Body of pancreas (tissue), 4 donors: ENCODE data around the gene CFAP70. TPM values are rescaled to one million over a fixed set of nuclear protein-coding genes. Genes with fewer than 3 reads are reported as not detected.

Experiments
- ATAC-seq: fragments of 150-250 bp; one replicate; pipeline ENCODE4 v1.9.1; 2016
- DNase-seq, 4 donors: peaks; one replicate each; pipeline ENCODE4 v3.0.0-alpha.2; 2019
- H3K27ac ChIP-seq, 4 donors: fragments of 200-600 bp; sonication (generic); 1 replicate in 3 of 4; 2 replicates in 1 of 4; pipeline versions ENCODE4 v1.5.1 to v1.6.1; 2016 to 2019; ENCODE audit warnings: mild to moderate bottlenecking in 1 of 4, mixed read lengths in 1 of 4, moderate library complexity in 1 of 4
- H3K27me3 ChIP-seq, 2 donors: fragments of 200-600 bp; sonication (generic); one replicate each; pipeline ENCODE4 v1.6.0; 2016; ENCODE audit warnings: mild to moderate bottlenecking in 1 of 2
- H3K36me3 ChIP-seq, 2 donors: fragments of 200-600 bp; sonication (generic); replicated peaks in 1 of 2; 2 replicates each; pipeline ENCODE4 v1.5.1; 2016; ENCODE audit warnings: low read depth in 2 of 2; ENCODE audit not compliant: insufficient read depth in 1 of 2
- H3K4me1 ChIP-seq: fragments of 200-600 bp; sonication (generic); one replicate; pipeline ENCODE4 v1.6.0; 2016
- H3K4me3 ChIP-seq, 2 donors: fragments of 200-600 bp; sonication (generic); 1 replicate in 1 of 2; 2 replicates in 1 of 2; pipeline ENCODE4 v1.5.1; 2016 to 2019
- H3K9me3 ChIP-seq, 3 donors: fragments of 200-600 bp; sonication (generic); 1 replicate in 2 of 3; 2 replicates in 1 of 3; pipeline ENCODE4 v1.5.1; 2016
- CTCF ChIP-seq, 7 experiments: fragments of 450-650 bp in 4 of 7; fragments of 200-600 bp in 3 of 7; sonication (generic) in 3 of 7; IDR thresholded peaks; one replicate each; pipeline ENCODE4 v1.5.1; 2016 to 2019; ENCODE audit warnings: antibody characterized with exemption in 7 of 7
- POLR2A ChIP-seq, 3 donors: fragments of 450-650 bp; IDR thresholded peaks; one replicate each; pipeline ENCODE4 v1.6.1; 2016; ENCODE audit warnings: antibody characterized with exemption in 3 of 3, mild to moderate bottlenecking in 2 of 3
- WGBS, 2 donors: methylation state at CpG; one replicate each; pipeline ENCODE4 v1.1.5; 2017; 5-methylcytosine and 5-hydroxymethylcytosine counted together
- intact Hi-C: fragments of 100-400 bp; cut with DNase I; formaldehyde crosslinking; loops from one replicate; pipeline ENCODE4 v1.15.1; 2023
- small RNA-seq: library from RNA; depleted of rRNA; stranded (forward); fragments of <200 nt; gene quantifications from one replicate; pipeline ENCODE3, GENCODE V24; 2016
- total RNA-seq, 2 donors: library from RNA; depleted of rRNA; stranded (reverse); fragments of >200 nt; gene quantifications; one replicate each; pipeline ENCODE4 v1.1.0, GENCODE V29; 2016

Gene CFAP70
- total RNA-seq, 2 donors from 2014 or later, result 8.8 to 11.5 TPM

- no peak for ATAC-seq
- Histone ChIP-seq H3K9me3 (no peaks in the 10 kb centered on the region), H3K36me3 (peaks cover 0 to 4% of the 10 kb centered on the region in 2 donors), H3K27me3 (no peaks in the 10 kb centered on the region), H3K27ac (no peak overlapping the region), H3K4me1 (peaks cover 3% of the 10 kb centered on the region), H3K4me3 (no peak overlapping the region)
- no peak for DNase-seq
- TF ChIP-seq POLR2A (IDR thresholded peaks at IDR 0.05), result no peak
- TF ChIP-seq CTCF (IDR thresholded peaks at IDR 0.05), result no peak
- intact Hi-C loops, result no loop called here
- 80 to 95% methylated on average over 2 of the region's 2 CpGs for WGBS, 2 donors
Observed at GRCh38 chr10:73207883-73208282, 150.8 kb downstream of the CFAP70 start.

- intact Hi-C loops, result no loop called here
- DNase-seq (no peak), ATAC-seq (no peak)
- Histone ChIP-seq H3K9me3 (no peaks in the 10 kb centered on the region), H3K4me3 (no peak overlapping the region), H3K27me3 (no peaks in the 10 kb centered on the region), H3K27ac (no peak overlapping the region), H3K4me1 (peaks cover 3% of the 10 kb centered on the region), H3K36me3 (peaks cover 0 to 4% of the 10 kb centered on the region in 2 donors)
- TF ChIP-seq CTCF (IDR thresholded peaks at IDR 0.05) (no peak), POLR2A (IDR thresholded peaks at IDR 0.05) (no peak)
- 97 to 98% methylated on average over 5 of the region's 5 CpGs for WGBS, 2 donors
Observed at GRCh38 chr10:73206385-73206784, 152.3 kb downstream of the CFAP70 start.

- H3K4me3 ChIP-seq, result no peak overlapping the region
- WGBS, 2 donors, result 85 to 96% methylated on average over 1 of the region's 1 CpG
- H3K4me1 ChIP-seq, result no peaks in the 10 kb centered on the region
- intact Hi-C loops, result no loop called here
- H3K27ac ChIP-seq, result no peak overlapping the region
- no peaks in the 10 kb centered on the region for H3K9me3 ChIP-seq
- DNase-seq (no peak), ATAC-seq (no peak)
- no peak for TF ChIP-seq POLR2A (IDR thresholded peaks at IDR 0.05)
- H3K27me3 ChIP-seq, result no peaks in the 10 kb centered on the region
- peaks cover 0 to 4% of the 10 kb centered on the region in 2 donors for H3K36me3 ChIP-seq
Observed at GRCh38 chr10:73205890-73206289, 152.8 kb downstream of the CFAP70 start.

- intact Hi-C loops, result no loop called here
- no peaks in the 10 kb centered on the region for H3K27me3 ChIP-seq
- 90% methylated on average over 3 of the region's 3 CpGs for WGBS, 2 donors
- no peak overlapping the region for H3K27ac ChIP-seq
- H3K4me1 ChIP-seq, result no peaks in the 10 kb centered on the region
- H3K9me3 ChIP-seq, result no peaks in the 10 kb centered on the region
- no peak for ATAC-seq
- DNase-seq, result no peak
- TF ChIP-seq POLR2A (IDR thresholded peaks at IDR 0.05) (no peak), CTCF (IDR thresholded peaks at IDR 0.05) (no peak)
- peaks cover 0 to 3% of the 10 kb centered on the region in 2 donors for H3K36me3 ChIP-seq
- no peak overlapping the region for H3K4me3 ChIP-seq
Observed at GRCh38 chr10:73205081-73205480, 153.6 kb downstream of the CFAP70 start.

Small RNA genes within 50 kb of the gene (small RNA-seq; reads per million reads assigned to genes)
- gene RF00019 (not detected), gene RNU6-833P (not detected)

Other genes starting within 250 kb of the CFAP70 start
- 1 to 10 TPM; 2.3 to 3.3 TPM for gene NUDT13, start 248.4 kb downstream of the CFAP70 start, total RNA-seq
- gene ECD, start 190.9 kb downstream of the CFAP70 start, total RNA-seq, result 10 to 100 TPM; 14.8 to 19.8 TPM
- gene FAM149B1, start 190.7 kb downstream of the CFAP70 start, total RNA-seq, result 10 to 100 TPM in 1 of 2 donors, 1 to 10 TPM in 1; 4.9 to 17.1 TPM
- 1 to 10 TPM; 5.9 to 9.6 TPM for gene DNAJC9, start 111.6 kb downstream of the CFAP70 start, total RNA-seq
- gene MRPS16, start 106.2 kb downstream of the CFAP70 start, total RNA-seq, result 10 to 100 TPM; 18.7 to 24.7 TPM
- gene ANXA7, start 55.2 kb upstream of the CFAP70 start, total RNA-seq, result 10 to 100 TPM; 22.7 to 46.2 TPM
- 1 to 10 TPM; 2.3 to 3.9 TPM for gene MSS51, start 74.7 kb upstream of the CFAP70 start, total RNA-seq
- gene PPP3CB, start 137.2 kb upstream of the CFAP70 start, total RNA-seq, result 10 to 100 TPM; 20.4 to 27.5 TPM
- gene USP54, start 232.5 kb upstream of the CFAP70 start, total RNA-seq, result 10 to 100 TPM; 20.4 to 25.4 TPM